ENCODE data around the gene EDAR. TPM values are rescaled to one million over a fixed set of nuclear protein-coding genes. Genes with fewer than 3 reads are reported as not detected.

The EDAR gene
- total RNA-seq, 2 donors from 2014 or later, result not detected

DNA sequence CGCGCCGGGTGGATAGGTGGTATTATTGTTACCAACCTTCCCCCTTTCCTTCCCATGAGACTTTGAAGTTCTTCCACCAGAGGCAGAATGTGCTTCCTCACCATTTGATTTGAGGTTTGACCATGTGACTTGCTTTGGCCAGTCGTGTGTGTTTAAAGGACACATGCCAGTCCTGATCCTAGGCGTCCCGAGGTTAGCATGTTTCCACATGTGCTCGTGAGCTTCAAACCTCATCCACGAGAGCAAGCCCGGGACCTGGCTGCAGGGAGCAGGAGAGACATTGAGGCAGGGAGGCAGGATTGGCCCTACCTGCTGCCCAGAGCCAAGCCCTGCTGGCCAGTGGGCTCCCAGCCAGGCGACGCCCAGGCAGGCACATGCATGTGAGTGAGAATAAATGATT, 27.4 kb upstream of the EDAR start:
- no peak for DNase-seq (ENCODE audit: low spot score)
- H3K27me3 ChIP-seq (replicated peaks; ENCODE audit: insufficient read depth), result no peaks in the 10 kb centered on the region

GRCh38 chr2:109014476-109014875, 25.5 kb upstream of the EDAR start:
- TF ChIP-seq, protein P1, sequence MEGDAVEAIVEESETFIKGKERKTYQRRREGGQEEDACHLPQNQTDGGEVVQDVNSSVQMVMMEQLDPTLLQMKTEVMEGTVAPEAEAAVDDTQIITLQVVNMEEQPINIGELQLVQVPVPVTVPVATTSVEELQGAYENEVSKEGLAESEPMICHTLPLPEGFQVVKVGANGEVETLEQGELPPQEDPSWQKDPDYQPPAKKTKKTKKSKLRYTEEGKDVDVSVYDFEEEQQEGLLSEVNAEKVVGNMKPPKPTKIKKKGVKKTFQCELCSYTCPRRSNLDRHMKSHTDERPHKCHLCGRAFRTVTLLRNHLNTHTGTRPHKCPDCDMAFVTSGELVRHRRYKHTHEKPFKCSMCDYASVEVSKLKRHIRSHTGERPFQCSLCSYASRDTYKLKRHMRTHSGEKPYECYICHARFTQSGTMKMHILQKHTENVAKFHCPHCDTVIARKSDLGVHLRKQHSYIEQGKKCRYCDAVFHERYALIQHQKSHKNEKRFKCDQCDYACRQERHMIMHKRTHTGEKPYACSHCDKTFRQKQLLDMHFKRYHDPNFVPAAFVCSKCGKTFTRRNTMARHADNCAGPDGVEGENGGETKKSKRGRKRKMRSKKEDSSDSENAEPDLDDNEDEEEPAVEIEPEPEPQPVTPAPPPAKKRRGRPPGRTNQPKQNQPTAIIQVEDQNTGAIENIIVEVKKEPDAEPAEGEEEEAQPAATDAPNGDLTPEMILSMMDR (IDR thresholded peaks at IDR 0.05), result no peak
- no peaks in the 10 kb centered on the region for H3K27me3 ChIP-seq (replicated peaks; ENCODE audit: insufficient read depth)
- H3K9me3 ChIP-seq, result no peaks in the 10 kb centered on the region
- no peak overlapping the region for H3K27ac ChIP-seq
- DNase-seq (ENCODE audit: low spot score), result no peak
- no peak for ATAC-seq (ENCODE audit: insufficient number of reproducible peaks, low FRiP score, low read depth)
- H3K4me3 ChIP-seq, result no peak overlapping the region
- no peaks in the 10 kb centered on the region for H3K36me3 ChIP-seq
- no peaks in the 10 kb centered on the region for H3K4me1 ChIP-seq (ENCODE audit: control insufficient read depth in 1 of 2, low read depth in 2 of 2)

More for the DNA sequence above, 27.4 kb upstream of the EDAR start:
- ATAC-seq (ENCODE audit: insufficient number of reproducible peaks, low FRiP score, low read depth), result no peak
- Histone ChIP-seq H3K9me3 (no peaks in the 10 kb centered on the region), H3K36me3 (no peaks in the 10 kb centered on the region), H3K4me3 (no peak overlapping the region), H3K4me1 (ENCODE audit: control insufficient read depth in 1 of 2, low read depth in 2 of 2) (no peaks in the 10 kb centered on the region), H3K27ac (no peak overlapping the region)
- TF ChIP-seq, protein P1 (IDR thresholded peaks at IDR 0.05), result no peak

GRCh38 chr2:109013051-109013450, 24.0 kb upstream of the EDAR start:
- Histone ChIP-seq H3K36me3 (no peaks in the 10 kb centered on the region), H3K27ac (no peak overlapping the region), H3K4me3 (no peak overlapping the region), H3K9me3 (no peaks in the 10 kb centered on the region), H3K27me3 (replicated peaks; ENCODE audit: insufficient read depth) (no peaks in the 10 kb centered on the region), H3K4me1 (ENCODE audit: control insufficient read depth in 1 of 2, low read depth in 2 of 2) (no peaks in the 10 kb centered on the region)
- ATAC-seq (ENCODE audit: insufficient number of reproducible peaks, low FRiP score, low read depth), result no peak
- DNase-seq (ENCODE audit: low spot score), result no peak
- TF ChIP-seq, protein P1 (IDR thresholded peaks at IDR 0.05), result no peak

- no peaks in the 10 kb centered on the region for H3K9me3 ChIP-seq
These were observed 21.0 kb upstream of the EDAR start for GRCh38 chr2:109009920-109010610.

DNA sequence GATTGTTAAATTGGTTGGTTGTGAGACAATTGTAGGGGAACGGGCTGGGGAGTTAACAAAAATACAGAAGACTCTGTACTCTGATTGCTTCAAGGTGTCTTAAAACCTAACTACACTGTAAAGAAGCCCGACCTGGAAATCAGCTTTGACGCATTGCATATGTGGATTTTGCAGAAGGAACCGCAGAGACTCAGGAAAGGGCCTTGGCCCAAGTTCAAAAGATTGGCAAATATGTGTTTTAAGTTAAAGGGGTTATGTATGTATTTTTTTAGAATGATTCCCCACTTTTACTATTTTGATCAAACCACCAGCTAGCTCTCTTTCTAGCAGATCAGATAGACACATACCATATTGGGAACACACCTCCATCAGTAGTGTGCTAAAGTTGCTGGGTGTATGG, 18.0 kb upstream of the EDAR start:
- DNase-seq (ENCODE audit: low spot score) (no peak), ATAC-seq (ENCODE audit: insufficient number of reproducible peaks, low FRiP score, low read depth) (no peak)
- Histone ChIP-seq H3K36me3 (no peaks in the 10 kb centered on the region), H3K4me1 (ENCODE audit: control insufficient read depth in 1 of 2, low read depth in 2 of 2) (peaks cover 0 to 11% of the 10 kb centered on the region in 2 donors), H3K4me3 (no peak overlapping the region), H3K9me3 (no peaks in the 10 kb centered on the region), H3K27me3 (replicated peaks; ENCODE audit: insufficient read depth) (no peaks in the 10 kb centered on the region), H3K27ac (no peak overlapping the region)
- TF ChIP-seq, protein P1 (IDR thresholded peaks at IDR 0.05), result no peak

More at GRCh38 chr2:109009920-109010610, 21.0 kb upstream of the EDAR start:
- TF ChIP-seq, protein P1 (IDR thresholded peaks at IDR 0.05), result no peak
- H3K27ac ChIP-seq, result no peak overlapping the region
- no peak for ATAC-seq (ENCODE audit: insufficient number of reproducible peaks, low FRiP score, low read depth)
- H3K27me3 ChIP-seq (replicated peaks; ENCODE audit: insufficient read depth), result no peaks in the 10 kb centered on the region
- no peak overlapping the region for H3K4me3 ChIP-seq
- H3K4me1 ChIP-seq (ENCODE audit: control insufficient read depth in 1 of 2, low read depth in 2 of 2), result peaks cover 0 to 9% of the 10 kb centered on the region in 2 donors
- no peak for DNase-seq (ENCODE audit: low spot score)
- H3K36me3 ChIP-seq, result no peaks in the 10 kb centered on the region

All from thoracic aorta (tissue), 2 donors.